Measurements from ENCODE around the gene SLC22A7.

DNA sequence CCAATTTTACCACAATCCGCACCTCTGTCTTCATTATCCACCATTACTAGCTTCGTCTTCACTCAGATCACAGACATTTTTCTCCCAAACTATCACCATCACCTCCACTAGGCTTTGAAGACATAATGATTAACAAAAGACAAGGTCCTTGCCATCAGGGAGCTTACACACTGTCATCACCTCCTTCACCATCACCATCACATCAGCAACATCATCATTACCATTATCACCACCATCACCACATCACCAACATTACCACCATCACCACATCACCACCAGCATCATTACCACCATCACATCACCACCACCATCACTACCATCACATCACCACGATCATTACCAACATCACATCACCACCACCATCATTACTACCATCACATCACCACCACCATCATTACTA is 4.4 kb upstream of the SLC22A7 start:
- TF ChIP-seq POLR2A (IDR thresholded peaks at IDR 0.05) (no peak), POLR2AphosphoS5 (IDR thresholded peaks at IDR 0.05) (no peak)
- TF ChIP-seq, protein P1, sequence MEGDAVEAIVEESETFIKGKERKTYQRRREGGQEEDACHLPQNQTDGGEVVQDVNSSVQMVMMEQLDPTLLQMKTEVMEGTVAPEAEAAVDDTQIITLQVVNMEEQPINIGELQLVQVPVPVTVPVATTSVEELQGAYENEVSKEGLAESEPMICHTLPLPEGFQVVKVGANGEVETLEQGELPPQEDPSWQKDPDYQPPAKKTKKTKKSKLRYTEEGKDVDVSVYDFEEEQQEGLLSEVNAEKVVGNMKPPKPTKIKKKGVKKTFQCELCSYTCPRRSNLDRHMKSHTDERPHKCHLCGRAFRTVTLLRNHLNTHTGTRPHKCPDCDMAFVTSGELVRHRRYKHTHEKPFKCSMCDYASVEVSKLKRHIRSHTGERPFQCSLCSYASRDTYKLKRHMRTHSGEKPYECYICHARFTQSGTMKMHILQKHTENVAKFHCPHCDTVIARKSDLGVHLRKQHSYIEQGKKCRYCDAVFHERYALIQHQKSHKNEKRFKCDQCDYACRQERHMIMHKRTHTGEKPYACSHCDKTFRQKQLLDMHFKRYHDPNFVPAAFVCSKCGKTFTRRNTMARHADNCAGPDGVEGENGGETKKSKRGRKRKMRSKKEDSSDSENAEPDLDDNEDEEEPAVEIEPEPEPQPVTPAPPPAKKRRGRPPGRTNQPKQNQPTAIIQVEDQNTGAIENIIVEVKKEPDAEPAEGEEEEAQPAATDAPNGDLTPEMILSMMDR (IDR thresholded peaks at IDR 0.05), result no peak
